DOHH2 (cell line): ENCODE measurements around the gene PLXND1.

Source experiments
- H3F3A ChIP-seq: fragments of 200-600 bp; sonication (generic), shearing (Covaris generic); 2 replicates; pipeline ENCODE4 v1.6.0; 2016; ENCODE audit warnings: antibody characterized with exemption, mild to moderate bottlenecking; ENCODE audit not compliant: control insufficient read depth, insufficient read depth
- H3K27ac ChIP-seq: fragments of 200-600 bp; sonication (generic); 2 replicates; pipeline ENCODE4 v1.5.1; 2014; ENCODE audit warnings: low read depth, mild to moderate bottlenecking, low read length, moderate library complexity
- H3K27me3 ChIP-seq: fragments of 200-600 bp; sonication (generic); 2 replicates; pipeline ENCODE4 v1.6.1; 2014; ENCODE audit warnings: mild to moderate bottlenecking, low read length, mixed read lengths; ENCODE audit not compliant: control insufficient read depth
- H3K36me3 ChIP-seq: fragments of 200-600 bp; sonication (generic); 2 replicates; pipeline ENCODE4 v1.6.1; 2014; ENCODE audit warnings: mild to moderate bottlenecking, low read length, moderate library complexity, mixed read lengths; ENCODE audit not compliant: control insufficient read depth
- H3K4me1 ChIP-seq: fragments of 200-600 bp; sonication (generic); 2 replicates; pipeline ENCODE4 v1.6.1; 2014; ENCODE audit warnings: mild to moderate bottlenecking, low read length, mixed read lengths; ENCODE audit not compliant: control insufficient read depth
- H3K4me2 ChIP-seq: fragments of 200-600 bp; sonication (generic); 2 replicates; pipeline ENCODE4 v1.6.0; 2014; ENCODE audit warnings: mild to moderate bottlenecking, low read length, moderate library complexity
- H3K4me3 ChIP-seq: fragments of 200-600 bp; sonication (generic); 2 replicates; pipeline ENCODE4 v1.5.1; 2014; ENCODE audit warnings: mild to moderate bottlenecking, low read length, mixed read lengths
- H3K79me2 ChIP-seq: fragments of 200-600 bp; sonication (generic); 2 replicates; pipeline ENCODE4 v1.6.1; 2014; ENCODE audit warnings: mild to moderate bottlenecking, low read length, mixed read lengths; ENCODE audit not compliant: control insufficient read depth
- H3K9me2 ChIP-seq: fragments of 200-600 bp; sonication (generic); replicated peaks from 2 replicates; pipeline ENCODE4 v1.6.1; 2014; ENCODE audit warnings: mild to moderate bottlenecking, low read length, mixed read lengths; ENCODE audit not compliant: control insufficient read depth
- H3K9me3 ChIP-seq: fragments of 200-600 bp; sonication (generic); 2 replicates; pipeline ENCODE4 v1.6.1; 2014; ENCODE audit warnings: antibody characterized with exemption, low read length, mixed read lengths; ENCODE audit not compliant: control insufficient read depth, insufficient read depth
- H4K20me1 ChIP-seq: fragments of 200-600 bp; sonication (generic); 2 replicates; pipeline ENCODE4 v1.6.0; 2014; ENCODE audit warnings: low read depth, mild to moderate bottlenecking, antibody characterized with exemption, low read length, moderate library complexity; ENCODE audit not compliant: control insufficient read depth, insufficient read depth
- EZH2phosphoT487 ChIP-seq: fragments of 200-600 bp; sonication (generic); IDR thresholded peaks from 2 replicates; pipeline ENCODE4 v1.6.1; 2017; ENCODE audit warnings: borderline replicate concordance, mild to moderate bottlenecking, antibody characterized with exemption, low read length, moderate library complexity, mixed read lengths
- TF ChIP-seq, protein P1 (sequence below): fragments of 200-600 bp; sonication (generic); IDR thresholded peaks from one replicate; pipeline ENCODE4 v1.5.1; 2014; ENCODE audit warnings: antibody characterized with exemption, mild to moderate bottlenecking, low read depth, low read length; ENCODE audit not compliant: poor library complexity, severe bottlenecking

The PLXND1 gene

GRCh38 chr3:129507181-129507831 lies 99.2 kb downstream of the PLXND1 start:
- Histone ChIP-seq H4K20me1 (no peaks in the 10 kb centered on the region), H3K4me1 (peaks cover 3% of the 10 kb centered on the region), H3K9me3 (no peaks in the 10 kb centered on the region), H3K27me3 (no peaks in the 10 kb centered on the region), H3K79me2 (no peaks in the 10 kb centered on the region), H3K4me3 (no peak overlapping the region), H3K9me2 (no peaks in the 10 kb centered on the region), H3F3A (no peaks in the 10 kb centered on the region), H3K36me3 (no peaks in the 10 kb centered on the region; the same call in 1 of the 2 replicates), H3K4me2 (no peak overlapping the region), H3K27ac (no peak overlapping the region)
- no peak for TF ChIP-seq EZH2phosphoT487
- TF ChIP-seq, protein P1, sequence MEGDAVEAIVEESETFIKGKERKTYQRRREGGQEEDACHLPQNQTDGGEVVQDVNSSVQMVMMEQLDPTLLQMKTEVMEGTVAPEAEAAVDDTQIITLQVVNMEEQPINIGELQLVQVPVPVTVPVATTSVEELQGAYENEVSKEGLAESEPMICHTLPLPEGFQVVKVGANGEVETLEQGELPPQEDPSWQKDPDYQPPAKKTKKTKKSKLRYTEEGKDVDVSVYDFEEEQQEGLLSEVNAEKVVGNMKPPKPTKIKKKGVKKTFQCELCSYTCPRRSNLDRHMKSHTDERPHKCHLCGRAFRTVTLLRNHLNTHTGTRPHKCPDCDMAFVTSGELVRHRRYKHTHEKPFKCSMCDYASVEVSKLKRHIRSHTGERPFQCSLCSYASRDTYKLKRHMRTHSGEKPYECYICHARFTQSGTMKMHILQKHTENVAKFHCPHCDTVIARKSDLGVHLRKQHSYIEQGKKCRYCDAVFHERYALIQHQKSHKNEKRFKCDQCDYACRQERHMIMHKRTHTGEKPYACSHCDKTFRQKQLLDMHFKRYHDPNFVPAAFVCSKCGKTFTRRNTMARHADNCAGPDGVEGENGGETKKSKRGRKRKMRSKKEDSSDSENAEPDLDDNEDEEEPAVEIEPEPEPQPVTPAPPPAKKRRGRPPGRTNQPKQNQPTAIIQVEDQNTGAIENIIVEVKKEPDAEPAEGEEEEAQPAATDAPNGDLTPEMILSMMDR: no peak

DNA sequence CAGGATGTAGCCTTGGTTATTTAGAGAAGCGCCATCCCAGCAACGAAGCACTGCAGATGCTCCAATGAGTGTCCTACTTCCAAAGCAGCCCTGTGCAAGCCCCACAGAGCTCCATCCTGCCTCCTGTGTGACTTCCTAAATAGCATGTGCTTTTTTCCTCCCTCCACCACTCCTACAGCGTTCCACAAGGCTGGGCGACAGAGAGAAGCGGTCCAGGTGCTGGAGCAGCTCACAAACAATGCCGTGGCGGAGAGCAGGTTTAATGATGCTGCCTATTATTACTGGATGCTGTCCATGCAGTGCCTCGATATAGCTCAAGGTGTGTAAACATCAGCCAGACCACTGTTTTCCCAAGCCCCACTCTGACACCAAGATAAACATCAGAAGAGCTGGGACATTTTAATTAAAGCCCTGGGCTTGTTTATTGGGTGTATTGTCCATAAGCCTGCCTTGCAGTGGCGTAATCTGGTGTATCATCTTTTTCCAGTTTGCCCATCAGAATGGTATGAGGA lies 100.2 kb downstream of the PLXND1 start:
- Histone ChIP-seq H3K79me2 (no peaks in the 10 kb centered on the region), H3K36me3 (no peaks in the 10 kb centered on the region; the same call in 1 of the 2 replicates), H3K27me3 (no peaks in the 10 kb centered on the region), H3K4me1 (peaks cover 3% of the 10 kb centered on the region), H3K4me3 (no peak overlapping the region), H3K27ac (no peak overlapping the region), H3K9me3 (no peaks in the 10 kb centered on the region), H3K9me2 (no peaks in the 10 kb centered on the region), H4K20me1 (no peaks in the 10 kb centered on the region), H3F3A (no peaks in the 10 kb centered on the region), H3K4me2 (no peak overlapping the region)
- no peak for TF ChIP-seq EZH2phosphoT487
- TF ChIP-seq, protein P1: no peak

DNA sequence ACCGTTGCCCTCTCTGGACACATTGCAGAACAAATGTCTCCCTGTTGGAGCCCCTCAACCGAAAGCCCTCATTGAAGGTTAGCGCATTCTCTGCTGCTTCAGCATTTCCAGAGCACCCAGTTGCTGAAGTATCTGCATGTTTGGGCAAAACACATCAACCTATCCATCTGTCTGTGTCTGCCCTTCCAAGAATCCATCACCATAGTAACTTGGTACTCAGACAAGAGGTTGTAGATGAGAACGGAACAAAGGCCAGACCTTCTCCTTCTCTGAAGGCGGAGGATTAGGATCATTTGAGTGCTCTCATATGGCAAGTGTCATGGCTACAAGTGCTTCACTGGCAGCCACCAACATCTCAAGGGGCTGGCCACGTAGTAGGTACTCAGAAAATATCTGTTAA lies 101.1 kb downstream of the PLXND1 start:
- no peak overlapping the region for H3K4me2 ChIP-seq

More for the DNA sequence above, 101.1 kb downstream of the PLXND1 start:
- H3K79me2 ChIP-seq: no peaks in the 10 kb centered on the region
- no peaks in the 10 kb centered on the region for H4K20me1 ChIP-seq
- H3K27me3 ChIP-seq: no peaks in the 10 kb centered on the region
- H3K4me3 ChIP-seq: no peak overlapping the region
- H3K4me1 ChIP-seq: no peaks in the 10 kb centered on the region; the same call in 1 of the 2 replicates
- H3K9me2 ChIP-seq: no peaks in the 10 kb centered on the region
- no peak overlapping the region for H3K27ac ChIP-seq
- TF ChIP-seq, protein P1: no peak
- no peak for TF ChIP-seq EZH2phosphoT487
- no peaks in the 10 kb centered on the region; the same call in 1 of the 2 replicates for H3K36me3 ChIP-seq
- H3F3A ChIP-seq: no peaks in the 10 kb centered on the region
- no peaks in the 10 kb centered on the region for H3K9me3 ChIP-seq
